ENCODE data around the gene MITF.

- TF ChIP-seq, protein P1, sequence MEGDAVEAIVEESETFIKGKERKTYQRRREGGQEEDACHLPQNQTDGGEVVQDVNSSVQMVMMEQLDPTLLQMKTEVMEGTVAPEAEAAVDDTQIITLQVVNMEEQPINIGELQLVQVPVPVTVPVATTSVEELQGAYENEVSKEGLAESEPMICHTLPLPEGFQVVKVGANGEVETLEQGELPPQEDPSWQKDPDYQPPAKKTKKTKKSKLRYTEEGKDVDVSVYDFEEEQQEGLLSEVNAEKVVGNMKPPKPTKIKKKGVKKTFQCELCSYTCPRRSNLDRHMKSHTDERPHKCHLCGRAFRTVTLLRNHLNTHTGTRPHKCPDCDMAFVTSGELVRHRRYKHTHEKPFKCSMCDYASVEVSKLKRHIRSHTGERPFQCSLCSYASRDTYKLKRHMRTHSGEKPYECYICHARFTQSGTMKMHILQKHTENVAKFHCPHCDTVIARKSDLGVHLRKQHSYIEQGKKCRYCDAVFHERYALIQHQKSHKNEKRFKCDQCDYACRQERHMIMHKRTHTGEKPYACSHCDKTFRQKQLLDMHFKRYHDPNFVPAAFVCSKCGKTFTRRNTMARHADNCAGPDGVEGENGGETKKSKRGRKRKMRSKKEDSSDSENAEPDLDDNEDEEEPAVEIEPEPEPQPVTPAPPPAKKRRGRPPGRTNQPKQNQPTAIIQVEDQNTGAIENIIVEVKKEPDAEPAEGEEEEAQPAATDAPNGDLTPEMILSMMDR (IDR thresholded peaks at IDR 0.05 in 4 of 5, conservative IDR thresholded peaks at IDR 0.05 in 1 of 5), result no peak
- TF ChIP-seq POLR2A (IDR thresholded peaks at IDR 0.05), result no peak
Measured at GRCh38 chr3:69766638-69767037, 27.4 kb downstream of the MITF start.

Data from gastrocnemius medialis (tissue), 4 donors.